K562 (cell line): Measurements from ENCODE around the gene OR5K2. TPM values are rescaled to one million over a fixed set of nuclear protein-coding genes. Genes with fewer than 3 reads are reported as not detected.
A peak's percentile ranks its signal among the peaks of the same experiment; 100 is the strongest.

Experiments
- ATAC-seq: fragments of 200-7000 bp; cut with Tn5 transposase; 3 replicates; pipeline ENCODE4 v1.9.1; 2020; ENCODE audit warnings: moderate library complexity
- BruUV-seq: library from RNA; stranded (reverse); fragments of 400-500 nt; replicated peaks from 2 replicates; lab custom pipeline; 2021; lab: Mats Ljungman, UMichigan
- CTCF ChIA-PET: fragments of 300-600 bp; formaldehyde crosslinking; extraction: SDS; loops from one replicate; lab custom pipeline; 2021; ENCODE audit warnings: low intra/inter-chr PET ratio; lab: Yijun Ruan, JAX
- POLR2A ChIA-PET: fragments of 300-600, 350-650 bp; sonication (Branson Sonifier 250); formaldehyde crosslinking; extraction: SDS; loops from one replicate; lab custom pipeline; 2021; ENCODE audit warnings: antibody characterized with exemption, inconsistent platforms; lab: Yijun Ruan, JAX
- DNase-seq, 4 experiments: peaks; one replicate each; pipeline versions ENCODE4 v3.0.0 to v3.0.0-alpha.2; 2011 to 2018; ENCODE audit warnings: low spot score in 3 of 4, mixed read lengths in 3 of 4; ENCODE audit errors: extremely low read depth in 1 of 4
- FAIRE-seq: peaks from 2 replicates; lab custom pipeline; 2011; peaks lifted over from hg19 to GRCh38; lab: Jason Lieb, UNC
- H2AFZ ChIP-seq: 2 replicates; pipeline ENCODE4 v1.6.0; 2011; ENCODE audit warnings: low read depth, low read length, control low read depth, inconsistent platforms
- H3K27ac ChIP-seq: fragments of 200-600 bp; 3 replicates; pipeline ENCODE4 v1.8.0; 2011; ENCODE audit warnings: low read depth, mild to moderate bottlenecking, control low read depth, inconsistent platforms, low read length, moderate library complexity, mixed read lengths; ENCODE audit errors: extremely low read depth
- H3K27me3 ChIP-seq, 2 experiments: fragments of 300-600 bp in 1 of 2; 2 replicates in 1 of 2; 3 replicates in 1 of 2; pipeline versions ENCODE4 v1.6.0 to v1.8.0; 2011; ENCODE audit warnings: inconsistent platforms in 2 of 2, low read length in 2 of 2, mild to moderate bottlenecking in 1 of 2, mixed read lengths in 1 of 2, moderate library complexity in 1 of 2; ENCODE audit not compliant: control insufficient read depth in 2 of 2, insufficient read depth in 2 of 2
- H3K36me3 ChIP-seq: fragments of 300-600 bp; 3 replicates; pipeline ENCODE4 v1.8.0; 2011; ENCODE audit warnings: mild to moderate bottlenecking, low read length, inconsistent platforms; ENCODE audit not compliant: control insufficient read depth, insufficient read depth
- H3K4me1 ChIP-seq, 2 experiments: fragments of 200-600 bp in 1 of 2; replicated peaks in 1 of 2; 2 replicates in 1 of 2; 3 replicates in 1 of 2; pipeline versions ENCODE4 v1.5.1 to v1.8.0; 2011; ENCODE audit warnings: inconsistent platforms in 2 of 2, low read length in 2 of 2, mild to moderate bottlenecking in 1 of 2, mixed read lengths in 1 of 2, moderate library complexity in 1 of 2; ENCODE audit not compliant: control insufficient read depth in 2 of 2, insufficient read depth in 2 of 2
- H3K4me2 ChIP-seq: 2 replicates; pipeline ENCODE4 v1.6.1; 2011; ENCODE audit warnings: low read length, control low read depth, inconsistent platforms, mixed read lengths; ENCODE audit not compliant: insufficient read depth
- H3K4me3 ChIP-seq: fragments of 200-600 bp; sonication (generic), shearing (Covaris generic); 2 replicates; pipeline ENCODE4 v1.5.1; 2016; ENCODE audit warnings: control low read depth, inconsistent platforms
- H3K79me2 ChIP-seq: fragments of 200-600 bp; 3 replicates; pipeline ENCODE4 v1.8.0; 2011; ENCODE audit warnings: low read length, inconsistent platforms; ENCODE audit not compliant: control insufficient read depth, insufficient read depth
- H3K9ac ChIP-seq, 2 experiments: 2 replicates each; pipeline versions ENCODE4 v1.6.0 to v1.6.1; 2011; ENCODE audit warnings: low read depth in 2 of 2, low read length in 2 of 2, control low read depth in 1 of 2, inconsistent platforms in 1 of 2, mild to moderate bottlenecking in 1 of 2, mixed read lengths in 1 of 2; ENCODE audit not compliant: insufficient read depth in 1 of 2
- H3K9me1 ChIP-seq: one replicate; pipeline ENCODE4 v1.6.0; 2011; ENCODE audit warnings: inconsistent platforms, mild to moderate bottlenecking, low read length, moderate library complexity; ENCODE audit not compliant: control insufficient read depth, insufficient read depth
- H3K9me3 ChIP-seq: replicated peaks from 2 replicates; pipeline ENCODE4 v1.5.1; 2011; ENCODE audit warnings: low read depth, low read length, inconsistent platforms; ENCODE audit not compliant: control insufficient read depth, insufficient read depth
- H4K20me1 ChIP-seq: replicated peaks from 2 replicates; pipeline ENCODE4 v1.6.1; 2011; ENCODE audit warnings: low read length, inconsistent platforms, mixed read lengths; ENCODE audit not compliant: control insufficient read depth, insufficient read depth
- CAMTA2 ChIP-seq: fragments of 250-450 bp; sonication (Bioruptor Pico); conservative IDR thresholded peaks from 2 replicates; pipeline ENCODE4 v1.5.1; 2022
- CREBBP ChIP-seq: IDR thresholded peaks from one replicate; pipeline ENCODE4 v1.6.1; 2012; ENCODE audit warnings: low read depth, mild to moderate bottlenecking, control low read depth, inconsistent platforms, low read length
- FOXA1 ChIP-seq: fragments of 450-650 bp; IDR thresholded peaks from 2 replicates; pipeline ENCODE4 v1.6.1; 2016; ENCODE audit warnings: mild to moderate bottlenecking, borderline replicate concordance
- HDGF ChIP-seq: fragments of 450-650 bp; IDR thresholded peaks from 2 replicates; pipeline ENCODE4 v1.6.1; 2016
- HNRNPUL1 ChIP-seq: fragments of 200-400 bp; formaldehyde crosslinking; IDR thresholded peaks from 2 replicates; pipeline ENCODE4 v1.6.1; 2017; ENCODE audit warnings: low read length
- IFI16 ChIP-seq: fragments of 250-450 bp; sonication (Bioruptor Pico); IDR thresholded peaks from 2 replicates; pipeline ENCODE4 v2.1.2; 2022; ENCODE audit warnings: mild to moderate bottlenecking, inconsistent platforms
- MTA3 ChIP-seq: fragments of 450-650 bp; formaldehyde crosslinking; IDR thresholded peaks from 2 replicates; pipeline ENCODE4 v1.6.1; 2017; ENCODE audit warnings: mild to moderate bottlenecking, borderline replicate concordance
- MXI1 ChIP-seq: IDR thresholded peaks from 2 replicates; pipeline ENCODE4 v1.6.1; 2011; ENCODE audit warnings: low read depth, mild to moderate bottlenecking, improper control_type of control experiment, low read length
- NCOA2 ChIP-seq, 2 experiments: fragments of 450-650 bp; IDR thresholded peaks; 2 replicates each; pipeline ENCODE4 v1.6.1; 2018; ENCODE audit warnings: mild to moderate bottlenecking in 2 of 2, moderate library complexity in 1 of 2; ENCODE audit not compliant: partially characterized antibody in 2 of 2
- NFE2 ChIP-seq: IDR thresholded peaks from 2 replicates; pipeline ENCODE4 v1.6.1; 2014; ENCODE audit warnings: antibody characterized with exemption, low read depth
- NR2F6 ChIP-seq: fragments of 450-650 bp; formaldehyde crosslinking; IDR thresholded peaks from 2 replicates; pipeline ENCODE4 v1.4.0; 2020; ENCODE audit warnings: mild to moderate bottlenecking
- SUPT5H ChIP-seq: fragments of 450-650 bp; IDR thresholded peaks from 2 replicates; pipeline ENCODE4 v1.6.1; 2016
- TRIM24 ChIP-seq, 2 experiments: fragments of 450-650 bp; IDR thresholded peaks; 2 replicates each; pipeline ENCODE4 v1.6.1; 2016
- ZFX ChIP-seq: sonication (generic); formaldehyde crosslinking; IDR thresholded peaks from 2 replicates; pipeline ENCODE4 v1.8.0; 2022; ENCODE audit warnings: mild to moderate bottlenecking, missing genetic modification reagents, moderate library complexity
- ZKSCAN3 ChIP-seq: fragments of 250-450 bp; sonication (Bioruptor Pico); IDR thresholded peaks from 2 replicates; pipeline ENCODE4 v1.4.0; 2020
- ZNF436 ChIP-seq: fragments of 250-450, 450-650 bp; sonication (Bioruptor Pico); formaldehyde crosslinking; IDR thresholded peaks from 2 replicates; pipeline ENCODE4 v1.7.0; 2020; ENCODE audit warnings: mild to moderate bottlenecking
- ZNF77 ChIP-seq: fragments of 250-450 bp; sonication (Bioruptor Pico); IDR thresholded peaks from 2 replicates; pipeline ENCODE4 v1.5.0; 2020
- WGBS: fragments of 100-300 bp; shearing (Covaris generic); methylation state at CpG from one replicate; pipeline ENCODE4 v1.1.6; 2016; ENCODE audit warnings: low coverage, mixed read lengths; ENCODE audit not compliant: insufficient coverage; ENCODE audit errors: missing lambda C conversion rate; 5-methylcytosine and 5-hydroxymethylcytosine counted together
- in situ Hi-C: fragments of 300-500 bp; cut with MboI; formaldehyde crosslinking; loops from 4 replicates; pipeline ENCODE4 v1.15.0; 2018; ENCODE audit warnings: inconsistent platforms, mixed read lengths
- intact Hi-C: fragments of 100-400 bp; cut with micrococcal nuclease; formaldehyde crosslinking; loops from 2 replicates; pipeline ENCODE4 v1.14.2; 2022
- polyA plus RNA-seq, 8 experiments: library from polyadenylated mRNA; depleted of rRNA in 4 of 8; stranded (reverse) in 5 of 8; unstranded in 3 of 8; fragments of >200 nt; fragmentation: Nextera tagmentation in 2 of 8; fragmentation: Illumina TruSeq in 1 of 8; extraction: Ambion mirVana in 2 of 8; extraction: Trizol in 1 of 8; gene quantifications; 2 replicates each; pipeline versions ENCODE4 v1.2.1 to v1.2.3, GENCODE V29; 2011 to 2014; ENCODE audit warnings: inconsistent platforms in 1 of 8, missing spikeins in 1 of 8
- total RNA-seq, 7 experiments: library from RNA; depleted of rRNA in 6 of 7; stranded (reverse); fragments of >200 nt in 6 of 7; fragmentation: Illumina TruSeq in 2 of 7; extraction: Trizol in 2 of 7; gene quantifications; 2 replicates each; pipeline versions ENCODE4 v1.2.1 to v1.2.3, GENCODE V29; 2011 to 2021; ENCODE audit warnings: low replicate concordance in 1 of 7
- TF ChIP-seq, protein P1 (sequence below), 2 experiments: IDR thresholded peaks in 1 of 2; conservative IDR thresholded peaks in 1 of 2; 2 replicates each; pipeline ENCODE4 v1.6.1; 2016; ENCODE audit warnings: low read depth in 2 of 2, mild to moderate bottlenecking in 1 of 2, missing compliant biosample characterization in 1 of 2, missing genetic modification characterization in 1 of 2, moderate library complexity in 1 of 2
- TF ChIP-seq, protein P2 (sequence below): fragments of 200-800 bp; sonication (Bioruptor generic); IDR thresholded peaks from 2 replicates; pipeline ENCODE4 v1.6.1; 2017; ENCODE audit warnings: missing genetic modification characterization, missing compliant biosample characterization
- TF ChIP-seq, protein P3 (sequence below): sonication (generic); formaldehyde crosslinking; IDR thresholded peaks from 2 replicates; pipeline ENCODE4 v1.8.0; 2022; ENCODE audit warnings: mild to moderate bottlenecking, missing genetic modification reagents

Gene OR5K2
- total and polyA plus RNA-seq, 9 of the 15 experiments (the other 6 are each of a cell fraction or from before 2014, with no cell fraction given) = not detected

DNA sequence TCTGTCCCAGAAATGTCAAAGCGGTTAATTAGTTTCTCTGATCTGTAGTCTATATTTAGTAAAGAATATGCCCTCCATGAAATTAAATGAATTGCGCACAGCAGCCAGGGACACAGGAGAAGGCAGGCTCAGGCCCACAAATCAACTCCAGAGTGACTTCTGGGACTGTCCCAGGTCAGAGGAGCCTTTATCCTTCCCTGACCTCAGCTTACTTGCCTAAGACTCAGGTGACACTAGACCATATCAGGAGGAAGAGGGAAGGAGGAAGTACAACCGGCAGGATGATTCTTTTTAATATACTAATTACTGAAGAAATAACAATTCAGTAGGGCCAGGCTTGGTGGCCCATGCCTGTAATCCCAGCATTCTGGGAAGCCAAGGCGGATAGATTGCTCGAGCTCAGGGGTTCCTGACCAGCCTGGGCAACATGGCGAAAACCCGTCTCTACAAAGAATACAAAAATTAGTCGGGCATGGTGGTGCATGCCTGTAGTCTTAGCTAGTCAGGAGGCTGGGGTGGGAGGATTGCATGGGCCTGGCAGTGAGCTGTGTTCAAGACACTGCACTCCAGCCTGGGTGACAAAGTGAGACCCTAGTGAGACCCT is 32.5 kb downstream of the OR5K2 start (continued):
- TF ChIP-seq, protein P1, sequence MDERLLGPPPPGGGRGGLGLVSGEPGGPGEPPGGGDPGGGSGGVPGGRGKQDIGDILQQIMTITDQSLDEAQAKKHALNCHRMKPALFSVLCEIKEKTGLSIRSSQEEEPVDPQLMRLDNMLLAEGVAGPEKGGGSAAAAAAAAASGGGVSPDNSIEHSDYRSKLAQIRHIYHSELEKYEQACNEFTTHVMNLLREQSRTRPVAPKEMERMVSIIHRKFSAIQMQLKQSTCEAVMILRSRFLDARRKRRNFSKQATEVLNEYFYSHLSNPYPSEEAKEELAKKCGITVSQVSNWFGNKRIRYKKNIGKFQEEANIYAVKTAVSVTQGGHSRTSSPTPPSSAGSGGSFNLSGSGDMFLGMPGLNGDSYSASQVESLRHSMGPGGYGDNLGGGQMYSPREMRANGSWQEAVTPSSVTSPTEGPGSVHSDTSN (CRISPR knock-in tag; IDR thresholded peaks at IDR 0.05; ENCODE audit: low read depth) = no peak
- TF ChIP-seq, protein P1 (tag; conservative IDR thresholded peaks at IDR 0.05; ENCODE audit: low read depth) = 0 out of 2 replicates have a peak, but pooled peaks have one; percentile 8
- TF ChIP-seq, protein P2, sequence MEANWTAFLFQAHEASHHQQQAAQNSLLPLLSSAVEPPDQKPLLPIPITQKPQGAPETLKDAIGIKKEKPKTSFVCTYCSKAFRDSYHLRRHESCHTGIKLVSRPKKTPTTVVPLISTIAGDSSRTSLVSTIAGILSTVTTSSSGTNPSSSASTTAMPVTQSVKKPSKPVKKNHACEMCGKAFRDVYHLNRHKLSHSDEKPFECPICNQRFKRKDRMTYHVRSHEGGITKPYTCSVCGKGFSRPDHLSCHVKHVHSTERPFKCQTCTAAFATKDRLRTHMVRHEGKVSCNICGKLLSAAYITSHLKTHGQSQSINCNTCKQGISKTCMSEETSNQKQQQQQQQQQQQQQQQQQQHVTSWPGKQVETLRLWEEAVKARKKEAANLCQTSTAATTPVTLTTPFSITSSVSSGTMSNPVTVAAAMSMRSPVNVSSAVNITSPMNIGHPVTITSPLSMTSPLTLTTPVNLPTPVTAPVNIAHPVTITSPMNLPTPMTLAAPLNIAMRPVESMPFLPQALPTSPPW = no peak

DNA sequence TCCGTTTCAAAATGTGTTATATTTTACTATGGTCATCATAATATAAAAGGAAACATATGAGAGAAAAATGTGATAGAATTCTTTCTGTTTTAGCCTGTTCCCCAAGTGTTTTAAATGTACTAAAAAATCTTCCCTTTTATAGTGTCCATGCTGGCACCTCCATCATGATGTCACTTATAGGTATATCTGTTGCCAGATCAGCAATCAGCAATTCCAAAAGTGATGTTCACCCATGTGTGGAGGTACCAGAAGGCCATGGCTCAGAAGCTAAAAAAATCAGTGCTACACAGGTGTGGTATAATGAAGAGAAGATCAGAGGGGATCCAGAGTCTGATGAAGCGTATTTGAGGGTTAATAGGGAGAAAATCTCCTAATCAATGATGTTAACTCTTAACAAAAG is 33.2 kb downstream of the OR5K2 start:
- H3K9ac ChIP-seq = no peak overlapping the region
- H3K27me3 ChIP-seq = no peaks in the 10 kb centered on the region
- H3K9me1 ChIP-seq = no peaks in the 10 kb centered on the region
- H4K20me1 ChIP-seq = no peaks in the 10 kb centered on the region
- intact Hi-C loops (no loop called here), in situ Hi-C loops (no loop called here)
- ChIA-PET CTCF (no interaction called here), POLR2A (no interaction called here)
- ATAC-seq = no peak
- H3K9me3 ChIP-seq = no peaks in the 10 kb centered on the region
- H2AFZ ChIP-seq = no peak overlapping the region
- H3K4me1 ChIP-seq = peaks cover 6 to 9% of the 10 kb centered on the region in 2 experiments; a peak in 3 of 5 replicates
- no peaks in the 10 kb centered on the region for H3K79me2 ChIP-seq
- H3K4me3 ChIP-seq = no peak overlapping the region
- no peaks in the 10 kb centered on the region for H3K36me3 ChIP-seq
- DNase-seq = no peak
- WGBS = 56% methylated on average over 2 of the region's 2 CpGs
- TF ChIP-seq ZKSCAN3 (CRISPR knock-in tag) = no peak
- TF ChIP-seq NFE2 = no peak
- no peak for TF ChIP-seq ZNF436 (CRISPR knock-in tag)
- TF ChIP-seq ZNF77 (CRISPR knock-in tag) = no peak
- no peak for TF ChIP-seq HDGF
- TF ChIP-seq HNRNPUL1 = no peak
- no peak for TF ChIP-seq CREBBP
- no peak for TF ChIP-seq MTA3
- no peak for TF ChIP-seq CAMTA2 (CRISPR knock-in tag)
- no peak for TF ChIP-seq NCOA2 (IDR thresholded peaks at IDR 0.05; ENCODE audit: partially characterized antibody in 2 of 2)
- no peak for TF ChIP-seq FOXA1
- TF ChIP-seq SUPT5H = no peak
- TF ChIP-seq, protein P3, sequence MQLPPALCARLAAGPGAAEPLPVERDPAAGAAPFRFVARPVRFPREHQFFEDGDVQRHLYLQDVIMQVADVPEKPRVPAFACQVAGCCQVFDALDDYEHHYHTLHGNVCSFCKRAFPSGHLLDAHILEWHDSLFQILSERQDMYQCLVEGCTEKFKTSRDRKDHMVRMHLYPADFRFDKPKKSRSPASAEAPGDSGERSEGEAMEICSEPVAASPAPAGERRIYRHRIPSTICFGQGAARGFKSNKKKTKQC = no peak
- TF ChIP-seq NR2F6 (CRISPR knock-in tag) = no peak
- no peak for TF ChIP-seq MXI1
- no peak for TF ChIP-seq TRIM24 (IDR thresholded peaks at IDR 0.05)
- TF ChIP-seq IFI16 (CRISPR knock-in tag) = no peak
- no peak for TF ChIP-seq ZFX (CRISPR knock-in tag)
- FAIRE-seq = no peak
- H3K27ac ChIP-seq = no peak overlapping the region
- no TSS peak for BruUV-seq
- H3K4me2 ChIP-seq = no peak overlapping the region
